GM21576 (cell line): ENCODE results near the gene HIRA.

Experiments used
- ATAC-seq: cut with Tn5 transposase; IDR thresholded peaks from one replicate; pipeline ENCODE4 v1.9.1; 2021; ENCODE audit warnings: mild to moderate bottlenecking, moderate library complexity; ENCODE audit not compliant: unreplicated experiment

HIRA gene

DNA sequence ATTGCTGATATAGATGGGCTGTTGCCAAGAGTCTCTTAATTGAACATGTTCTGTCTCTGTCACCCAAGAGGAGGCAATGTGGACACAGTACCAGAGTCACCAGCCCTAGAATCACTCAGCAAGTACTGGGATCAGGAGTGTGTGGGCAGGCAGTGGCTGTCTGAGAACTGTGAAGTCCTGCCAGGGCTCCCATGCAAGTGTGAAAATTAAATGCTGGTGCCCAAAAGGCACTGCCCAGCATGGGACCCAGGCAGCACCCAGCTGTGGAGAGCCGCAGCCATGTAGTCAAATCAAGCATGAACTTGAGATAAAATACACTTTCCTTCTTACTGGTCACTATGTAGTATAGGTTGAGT, 19.9 kb downstream of the HIRA start:
- ATAC-seq: no peak

DNA sequence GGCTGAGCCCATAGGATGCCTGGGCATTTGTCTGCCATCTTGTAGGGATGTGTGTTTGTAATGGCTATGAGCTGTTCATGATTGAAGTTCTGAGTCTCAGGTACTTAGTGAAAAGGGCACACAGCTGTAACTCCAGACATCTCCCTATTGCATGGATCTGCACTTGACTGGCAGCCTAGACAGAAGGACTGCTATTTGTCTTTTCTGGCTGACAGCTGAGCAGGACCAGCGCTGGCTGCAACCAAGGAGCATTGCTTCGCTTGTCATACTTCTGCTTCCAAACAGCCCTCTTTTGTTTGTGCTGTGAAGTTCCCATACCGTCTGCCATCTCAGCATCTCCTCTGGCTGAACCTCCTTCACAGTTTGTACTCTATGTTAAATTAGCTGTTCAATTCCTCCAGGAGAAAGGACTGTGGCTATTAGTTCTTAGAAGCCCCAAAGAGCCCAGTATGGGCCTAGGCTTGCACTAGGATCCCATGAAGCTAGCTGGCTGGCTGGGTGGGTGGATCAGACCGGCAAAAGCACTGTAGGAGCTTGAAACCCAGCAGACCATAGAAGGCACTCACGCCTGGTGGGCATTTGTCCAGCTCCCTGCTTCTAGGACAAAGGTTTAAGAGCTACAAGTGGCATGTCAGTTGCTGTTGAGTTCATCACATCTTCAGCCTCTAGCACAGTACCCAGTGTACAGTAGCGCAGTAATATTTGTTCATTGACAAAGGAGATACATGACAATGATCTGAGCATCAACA, 20.4 kb downstream of the HIRA start:
- ATAC-seq: no peak

GRCh38 chr22:19407649-19408606, 23.6 kb downstream of the HIRA start:
- ATAC-seq: no peak

DNA sequence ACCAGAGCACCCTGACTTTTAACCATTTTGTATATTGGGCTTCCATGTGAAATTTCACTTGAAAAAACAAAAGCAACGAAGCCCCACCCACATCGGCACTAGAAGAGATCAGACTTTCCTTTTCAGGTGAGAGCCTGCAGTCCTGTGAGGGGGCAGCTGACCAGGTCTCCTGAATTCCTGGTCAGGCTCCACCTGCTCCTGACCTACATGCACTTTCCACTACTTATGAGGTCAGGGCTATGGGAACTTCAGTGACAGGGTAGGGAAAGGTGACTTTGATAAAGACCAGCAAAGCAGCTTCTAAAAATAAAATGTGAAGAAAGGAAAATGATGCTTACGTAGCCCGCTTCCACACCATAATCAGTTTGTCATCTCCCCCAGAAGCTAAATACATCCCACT, 24.7 kb downstream of the HIRA start:
- no peak for ATAC-seq

- no peak for ATAC-seq
These were observed 25.2 kb downstream of the HIRA start for GRCh38 chr22:19406281-19406811.

GRCh38 chr22:19405652-19406051, 25.9 kb downstream of the HIRA start:
- ATAC-seq: no peak

DNA sequence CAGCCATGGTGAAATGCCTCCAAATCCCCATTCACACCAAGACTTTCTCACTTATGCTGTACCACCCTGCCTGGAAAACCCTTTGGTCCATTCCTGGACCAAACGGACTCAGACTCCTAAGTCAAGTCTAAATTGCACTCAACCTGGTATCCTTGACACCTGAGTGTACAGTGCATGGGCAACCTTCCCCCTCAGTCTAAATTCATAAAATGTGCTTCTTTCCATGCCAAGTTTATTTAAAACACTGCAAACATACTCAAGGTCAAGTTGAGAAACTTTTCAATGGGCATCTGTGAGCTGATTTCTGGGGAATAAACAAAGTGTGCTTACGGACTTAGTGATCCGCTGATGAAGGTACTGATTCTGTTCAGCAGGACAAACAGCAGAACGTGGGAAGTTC, 26.4 kb downstream of the HIRA start:
- ATAC-seq: no peak

DNA sequence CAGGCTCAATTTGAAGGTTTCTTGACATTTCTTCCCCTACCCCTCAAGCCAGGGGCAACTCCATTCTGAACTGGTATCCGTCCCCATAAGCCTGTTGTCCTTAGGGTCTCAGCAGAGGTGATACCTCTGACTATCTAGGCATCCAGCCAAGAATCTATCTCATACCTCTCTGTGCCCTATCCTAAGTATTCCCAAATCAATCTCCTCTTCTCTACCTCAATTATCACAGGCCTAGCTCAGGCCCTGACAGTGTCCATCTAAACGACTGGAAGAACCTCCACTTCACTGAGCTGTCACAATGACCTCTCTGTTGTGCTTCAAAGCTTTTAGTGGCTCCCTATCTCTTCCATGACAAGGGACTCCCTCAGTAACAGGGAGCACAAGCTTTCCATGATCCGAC, 26.9 kb downstream of the HIRA start:
- ATAC-seq: no peak

- ATAC-seq: no peak
These were observed 28.8 kb downstream of the HIRA start for GRCh38 chr22:19402642-19403191.

DNA sequence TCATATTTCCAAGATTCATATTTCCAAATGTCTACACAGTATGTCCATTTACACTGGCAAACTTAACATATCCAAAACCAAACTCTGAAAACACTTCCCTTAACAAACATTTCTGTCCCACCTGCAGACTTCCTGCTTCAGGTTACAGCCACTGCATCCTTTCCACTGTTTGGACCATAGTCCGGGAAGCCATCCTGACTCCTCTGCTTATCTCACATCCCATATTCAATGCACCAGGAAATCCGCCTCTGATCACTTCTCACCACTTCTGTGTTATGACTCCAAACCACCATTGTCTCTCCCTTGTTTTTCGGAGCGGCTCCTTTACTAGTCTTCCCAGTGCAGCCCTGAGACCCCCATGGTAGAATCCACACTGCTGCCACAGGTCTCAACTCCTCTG, 30.1 kb downstream of the HIRA start:
- no peak for ATAC-seq

- no peak for ATAC-seq
These were observed 30.7 kb downstream of the HIRA start for GRCh38 chr22:19400881-19401280.

GRCh38 chr22:19398652-19399051, 32.9 kb downstream of the HIRA start:
- no peak for ATAC-seq

- ATAC-seq: no peak
These were observed 33.3 kb downstream of the HIRA start for GRCh38 chr22:19398206-19398605.

DNA sequence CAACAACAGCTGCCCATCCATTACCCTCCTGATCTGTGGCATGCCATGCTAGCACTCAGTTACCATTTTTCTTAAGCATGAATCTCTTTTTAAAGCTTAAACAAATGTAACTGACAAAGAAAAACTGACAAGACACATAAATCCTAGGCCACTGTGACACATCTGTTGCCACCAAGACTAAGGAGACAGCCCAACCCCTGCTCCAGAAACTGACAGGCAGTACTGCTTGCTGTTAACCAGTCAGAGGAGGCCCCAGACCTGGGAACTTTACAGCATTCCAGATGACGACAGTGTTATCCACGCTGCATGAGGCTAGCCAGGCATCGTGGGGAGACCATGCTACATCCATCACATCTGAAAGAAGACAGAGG, 33.8 kb downstream of the HIRA start:
- no peak for ATAC-seq

- no peak for ATAC-seq
These were observed 34.4 kb downstream of the HIRA start for GRCh38 chr22:19396934-19397733.

- no peak for ATAC-seq
These were observed 35.0 kb downstream of the HIRA start for GRCh38 chr22:19396561-19396933.

DNA sequence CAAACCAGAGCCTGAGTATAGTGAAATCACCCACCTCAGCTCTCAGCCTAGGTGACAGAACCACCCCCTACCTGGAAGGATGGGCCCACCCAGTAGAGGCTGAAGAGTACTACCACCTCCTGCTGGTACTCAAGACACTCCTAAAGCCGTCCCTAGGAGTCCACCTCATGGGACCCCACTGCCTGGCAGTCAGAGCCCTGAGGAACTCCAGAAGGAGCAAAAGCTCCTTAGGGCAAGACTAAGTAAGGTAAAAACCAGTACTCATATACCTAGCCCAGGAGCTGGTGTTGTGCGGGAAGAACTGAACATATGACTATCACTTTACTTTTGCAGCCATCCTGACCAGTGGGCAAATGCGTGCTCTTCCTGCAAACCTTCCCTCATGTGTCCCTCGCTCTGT, 36.3 kb downstream of the HIRA start:
- ATAC-seq: no peak

DNA sequence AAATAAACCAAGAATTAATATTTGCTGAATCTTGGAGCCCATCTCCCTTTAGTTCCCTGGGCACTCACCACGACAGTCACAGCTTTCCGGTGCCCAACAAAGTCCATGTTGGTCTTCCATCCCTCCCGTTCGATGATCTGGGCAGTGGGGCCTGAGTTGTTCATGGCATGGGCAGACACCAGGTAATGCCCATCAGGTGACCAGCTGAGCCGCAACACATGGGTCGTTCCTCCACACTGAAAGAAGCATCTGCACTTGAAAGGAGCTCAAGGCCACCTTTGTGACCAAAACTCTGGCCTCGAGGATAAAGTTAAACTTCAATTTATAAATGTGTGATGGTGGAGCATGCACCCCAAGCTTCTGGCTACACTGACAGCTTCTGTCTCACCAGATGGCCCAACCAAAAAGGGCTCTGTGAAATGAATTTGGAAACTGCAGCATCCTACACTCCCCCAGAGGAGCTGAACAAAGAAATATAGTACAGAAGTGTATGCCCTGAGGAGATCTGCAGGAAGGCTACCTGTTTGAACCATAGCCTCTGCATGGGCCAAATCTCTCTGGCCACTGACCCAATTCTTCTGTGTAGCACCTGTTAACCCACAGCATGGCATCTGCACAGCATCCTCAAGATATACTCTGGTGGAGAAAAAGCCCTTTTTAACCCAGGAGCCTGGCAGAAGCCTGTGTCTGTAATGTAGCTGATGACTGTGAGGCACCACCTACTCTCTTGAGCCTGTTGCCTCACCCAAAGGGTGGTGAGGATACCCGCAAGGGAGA, 37.1 kb downstream of the HIRA start:
- no peak for ATAC-seq

DNA sequence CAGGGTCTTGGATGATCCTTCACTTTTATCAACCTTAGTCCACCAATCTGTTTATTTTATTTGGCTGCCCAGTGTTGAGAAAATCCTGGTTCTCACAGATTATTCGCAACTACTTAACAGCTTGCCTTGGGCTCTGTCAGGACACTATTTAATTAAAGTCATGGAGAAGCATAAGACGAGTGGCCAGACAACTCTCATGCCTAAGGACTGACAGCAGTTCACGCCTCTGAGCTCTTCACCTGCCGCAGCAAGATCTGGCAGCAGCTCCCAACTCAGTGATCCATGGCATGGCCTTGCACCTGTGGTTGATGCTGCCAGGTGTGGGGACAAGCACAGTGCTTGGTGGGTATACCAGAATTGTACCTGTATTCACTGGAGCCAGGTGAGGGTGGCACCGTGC, 37.8 kb downstream of the HIRA start:
- ATAC-seq: no peak

DNA sequence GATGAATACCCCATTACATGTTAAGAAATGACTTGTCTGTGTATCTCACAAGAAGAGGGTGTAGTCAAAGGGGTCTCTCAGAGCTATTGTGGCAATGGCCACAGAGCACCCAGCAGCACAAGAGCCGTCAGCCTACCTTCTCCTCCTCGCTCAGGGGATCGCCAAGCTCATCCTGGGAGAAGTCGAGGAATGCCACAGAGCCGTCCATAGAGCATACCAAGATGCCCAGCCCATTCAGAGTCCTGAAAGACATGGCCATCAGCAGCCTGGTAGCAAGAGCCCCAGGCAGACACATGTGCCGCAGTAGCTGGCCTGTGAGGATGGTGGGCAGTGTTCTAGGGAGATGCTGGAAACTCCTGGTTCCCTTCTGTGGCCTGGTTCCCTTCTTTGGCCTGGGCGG, 44.0 kb downstream of the HIRA start:
- no peak for ATAC-seq
